ENCODE results near the gene F11. TPM values are rescaled to one million over a fixed set of nuclear protein-coding genes. Genes with fewer than 3 reads are reported as not detected.

Gene F11
- total RNA-seq, 1 donor from 2014 or later, result 0.53 TPM

- no peak overlapping the region for H3K4me3 Mint-ChIP-seq (ENCODE audit: low read depth)
- H3K27me3 Mint-ChIP-seq, result peaks cover 2% of the 10 kb centered on the region
- no peaks in the 10 kb centered on the region for H3K9me3 Mint-ChIP-seq (ENCODE audit: low read depth)
- no peaks in the 10 kb centered on the region for H3K36me3 Mint-ChIP-seq (ENCODE audit: insufficient read depth)
- no peaks in the 10 kb centered on the region for H3K4me1 Mint-ChIP-seq (ENCODE audit: low read depth)
- no peak overlapping the region for H3K27ac Mint-ChIP-seq
- TF ChIP-seq CTCF (IDR thresholded peaks at IDR 0.05; ENCODE audit: unreplicated experiment), result no peak
- DNase-seq (ENCODE audit: low spot score, unreplicated experiment), result no peak
These were observed 19.2 kb downstream of the F11 start for GRCh38 chr4:186285147-186285546.

GRCh38 chr4:186286581-186286980 lies 20.6 kb downstream of the F11 start:
- no peaks in the 10 kb centered on the region for H3K4me1 Mint-ChIP-seq (ENCODE audit: low read depth)
- DNase-seq (ENCODE audit: low spot score, unreplicated experiment), result no peak
- H3K27me3 Mint-ChIP-seq, result peaks cover 2% of the 10 kb centered on the region
- H3K9me3 Mint-ChIP-seq (ENCODE audit: low read depth), result no peaks in the 10 kb centered on the region
- TF ChIP-seq CTCF (IDR thresholded peaks at IDR 0.05; ENCODE audit: unreplicated experiment), result no peak
- no peak overlapping the region for H3K4me3 Mint-ChIP-seq (ENCODE audit: low read depth)
- no peaks in the 10 kb centered on the region for H3K36me3 Mint-ChIP-seq (ENCODE audit: insufficient read depth)
- no peak overlapping the region for H3K27ac Mint-ChIP-seq

- Mint-ChIP-seq H3K36me3 (ENCODE audit: insufficient read depth) (no peaks in the 10 kb centered on the region), H3K4me3 (ENCODE audit: low read depth) (no peak overlapping the region), H3K27ac (no peak overlapping the region), H3K4me1 (ENCODE audit: low read depth) (no peaks in the 10 kb centered on the region), H3K9me3 (ENCODE audit: low read depth) (no peaks in the 10 kb centered on the region), H3K27me3 (no peaks in the 10 kb centered on the region)
- no peak for DNase-seq (ENCODE audit: low spot score, unreplicated experiment)
- TF ChIP-seq CTCF (IDR thresholded peaks at IDR 0.05; ENCODE audit: unreplicated experiment), result no peak
These were observed 25.4 kb downstream of the F11 start for GRCh38 chr4:186291256-186291890.

- H3K27ac Mint-ChIP-seq, result no peak overlapping the region
- no peak for DNase-seq (ENCODE audit: low spot score, unreplicated experiment)
- H3K36me3 Mint-ChIP-seq (ENCODE audit: insufficient read depth), result no peaks in the 10 kb centered on the region
- H3K9me3 Mint-ChIP-seq (ENCODE audit: low read depth), result no peaks in the 10 kb centered on the region
- peaks cover 5% of the 10 kb centered on the region for H3K27me3 Mint-ChIP-seq
- TF ChIP-seq CTCF (IDR thresholded peaks at IDR 0.05; ENCODE audit: unreplicated experiment), result no peak
- no peak overlapping the region for H3K4me3 Mint-ChIP-seq (ENCODE audit: low read depth)
- H3K4me1 Mint-ChIP-seq (ENCODE audit: low read depth), result peaks cover 2% of the 10 kb centered on the region
These were observed 28.2 kb downstream of the F11 start for GRCh38 chr4:186294160-186294559.

GRCh38 chr4:186296481-186296880 lies 30.5 kb downstream of the F11 start:
- Mint-ChIP-seq H3K27ac (no peak overlapping the region), H3K4me1 (ENCODE audit: low read depth) (peaks cover 5% of the 10 kb centered on the region), H3K36me3 (ENCODE audit: insufficient read depth) (no peaks in the 10 kb centered on the region), H3K27me3 (peaks cover 5% of the 10 kb centered on the region), H3K9me3 (ENCODE audit: low read depth) (no peaks in the 10 kb centered on the region), H3K4me3 (ENCODE audit: low read depth) (no peak overlapping the region)
- DNase-seq (ENCODE audit: low spot score, unreplicated experiment), result no peak
- TF ChIP-seq CTCF (IDR thresholded peaks at IDR 0.05; ENCODE audit: unreplicated experiment), result no peak

All from progenitor cell of endocrine pancreas (in vitro differentiated cells).